NCI-H446 (cell line): Measurements from ENCODE around the gene DHX34.

ENCODE experiments used
- DNase-seq, 2 experiments: peaks; one replicate each; lab custom pipeline; 2025; lab: John Stamatoyannopoulos, UW

DHX34 gene

DNA sequence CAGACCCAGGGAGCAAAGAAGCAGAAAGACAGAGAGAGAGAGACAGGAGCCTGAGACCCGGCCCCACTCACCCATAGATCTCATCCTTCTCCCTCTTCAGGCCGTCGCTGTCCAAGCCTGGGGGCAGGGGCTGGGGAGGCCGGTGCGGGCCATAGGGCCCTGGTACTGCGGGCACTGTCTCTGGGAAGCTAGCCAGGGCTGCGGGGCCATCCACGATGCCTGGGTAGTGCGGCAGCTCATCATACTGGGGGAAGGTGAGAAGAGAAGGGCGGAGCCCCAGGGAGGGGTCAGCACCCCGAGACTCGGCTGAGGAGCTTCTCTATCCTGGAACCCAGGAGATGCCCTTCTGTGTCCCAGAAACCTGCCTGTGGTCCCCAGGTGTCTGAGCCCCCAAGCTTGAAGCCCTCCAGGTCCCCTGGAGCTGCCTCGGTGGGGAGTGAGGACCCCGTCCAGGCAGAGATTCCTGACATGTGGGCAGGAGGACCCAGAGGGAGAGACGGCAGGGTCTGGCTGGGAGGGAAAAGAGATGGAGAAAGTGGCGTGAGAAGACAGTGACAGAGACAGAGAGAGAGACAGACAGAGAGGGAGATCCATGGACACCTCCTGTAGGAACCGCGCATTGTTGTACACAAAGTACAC lies 68.1 kb downstream of the DHX34 start:
- DNase-seq = no peak

DNA sequence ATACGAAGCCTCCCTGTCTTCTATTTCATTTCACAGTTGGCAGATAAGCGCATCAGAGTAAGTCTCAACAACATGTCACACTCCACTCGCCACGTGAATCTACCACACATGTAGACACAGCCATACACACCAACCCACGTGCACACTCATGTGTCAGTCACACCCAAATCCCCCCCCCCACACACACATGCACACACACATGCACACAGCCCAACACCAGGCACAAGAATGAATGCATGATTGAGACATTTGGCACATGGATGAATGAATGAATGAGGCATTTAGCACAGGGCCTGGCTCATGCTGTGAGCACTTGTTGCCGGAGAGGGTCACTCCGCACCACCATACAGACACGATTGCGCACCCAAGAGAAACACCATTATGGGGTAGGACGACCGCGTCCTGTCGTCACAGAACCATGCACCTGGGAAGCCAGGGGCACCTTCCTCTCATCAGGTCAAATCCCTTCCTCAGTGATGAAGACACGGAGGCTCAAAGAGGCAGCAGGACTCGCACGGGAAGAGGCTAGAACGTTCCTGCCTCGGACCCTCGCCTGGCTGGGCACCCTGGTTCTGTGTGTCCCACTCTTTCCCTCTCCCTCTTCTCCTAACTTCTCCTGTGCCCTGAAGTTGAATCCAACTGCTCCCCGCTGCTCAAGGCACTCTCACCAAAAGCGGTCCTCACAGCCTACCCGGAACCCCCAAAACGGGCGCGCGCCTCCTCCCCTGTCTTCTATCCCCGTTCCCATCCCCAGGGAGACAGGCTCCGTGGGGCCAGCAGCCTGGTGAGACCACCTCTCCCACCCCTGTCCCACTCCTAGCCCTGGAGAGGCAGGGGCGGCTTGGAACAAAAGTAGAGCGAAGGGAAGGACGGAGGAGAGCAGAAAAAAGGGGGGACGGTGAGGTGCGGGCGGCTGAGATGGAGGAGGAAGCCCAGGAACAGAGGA lies 68.9 kb downstream of the DHX34 start:
- DNase-seq = no peak

DNA sequence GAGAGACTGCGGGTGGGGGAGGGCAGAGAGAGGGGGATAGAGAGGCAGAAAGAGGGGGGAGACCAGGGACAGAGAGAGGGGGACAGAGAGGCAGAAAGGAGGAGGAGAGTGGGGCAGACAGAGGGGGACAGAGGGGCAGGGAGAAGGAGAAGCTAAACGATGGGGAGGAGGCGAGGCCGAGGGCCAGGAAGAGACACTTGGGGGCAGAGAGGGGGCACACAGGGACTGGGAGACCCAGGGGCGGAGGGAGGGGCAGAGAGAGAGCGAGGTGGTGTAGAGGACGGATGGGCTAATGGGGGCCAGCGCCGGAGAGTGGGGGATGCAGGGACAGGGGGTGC lies 69.5 kb downstream of the DHX34 start:
- DNase-seq = no peak

DNA sequence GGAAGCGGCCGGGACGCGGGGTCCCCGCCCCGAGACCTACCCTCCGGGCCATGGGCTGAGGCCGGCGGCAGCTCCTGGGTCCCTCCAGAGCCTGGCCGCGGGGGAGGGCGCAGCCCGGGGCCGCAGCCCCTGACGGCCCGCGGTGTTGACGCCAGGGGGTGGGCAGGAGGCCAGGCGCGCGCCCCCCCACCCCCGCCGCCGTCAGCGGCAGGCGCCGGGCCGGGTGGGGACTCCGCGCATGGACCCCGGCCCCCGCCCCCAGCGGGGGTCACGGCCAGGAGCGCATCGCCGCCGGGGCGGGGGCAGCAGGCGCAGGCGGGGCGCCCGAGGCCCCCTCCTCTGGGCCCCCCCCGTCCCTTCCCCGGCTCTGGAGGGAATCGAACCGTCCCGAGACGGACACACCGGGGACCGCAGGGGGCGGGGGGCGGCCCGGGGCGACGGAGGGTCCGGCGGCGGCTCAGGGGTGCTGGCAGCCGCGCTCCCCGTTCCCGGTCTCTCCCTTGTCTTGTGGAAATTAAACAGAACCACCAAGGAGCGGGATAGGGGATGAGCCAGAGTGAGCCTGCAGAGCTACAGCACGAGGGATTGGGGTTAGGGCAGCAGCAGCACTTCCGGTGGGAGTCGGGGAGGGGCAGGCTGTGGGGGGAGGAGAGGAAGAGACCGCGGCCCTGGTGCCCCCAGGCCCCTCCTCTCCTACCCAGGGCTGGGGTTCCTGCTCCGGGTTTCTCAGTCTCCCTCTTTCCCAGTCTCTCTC lies 70.1 kb downstream of the DHX34 start, which contains the start of gene MEIS3:
Gene MEIS3, minus strand, starts transcription at position 498 of the 754 bp plus-strand sequence. Its CDS starts 446 bp downstream, at position 52.
- DNase-seq = no peak

DNA sequence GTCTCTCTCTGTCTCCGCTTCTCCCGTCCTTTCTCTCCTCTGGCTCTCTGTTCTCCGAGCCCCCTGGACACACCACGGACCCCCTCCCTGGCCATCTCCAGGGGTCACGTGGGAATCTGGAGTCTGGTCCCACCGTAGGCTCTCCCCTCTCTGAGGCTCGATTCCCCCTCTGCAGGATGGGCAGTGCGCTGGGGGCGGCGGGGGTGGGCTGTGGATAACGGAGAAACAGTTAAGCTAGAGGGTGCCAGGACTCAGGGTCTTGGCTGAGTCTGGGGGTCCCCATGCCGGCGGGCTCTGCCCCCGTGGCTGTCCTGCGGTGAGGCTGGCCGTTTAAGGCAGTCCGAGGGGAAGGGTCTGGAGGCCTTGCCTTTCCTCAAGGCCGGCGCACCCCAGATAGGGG lies 70.7 kb downstream of the DHX34 start:
- DNase-seq = no peak

DNA sequence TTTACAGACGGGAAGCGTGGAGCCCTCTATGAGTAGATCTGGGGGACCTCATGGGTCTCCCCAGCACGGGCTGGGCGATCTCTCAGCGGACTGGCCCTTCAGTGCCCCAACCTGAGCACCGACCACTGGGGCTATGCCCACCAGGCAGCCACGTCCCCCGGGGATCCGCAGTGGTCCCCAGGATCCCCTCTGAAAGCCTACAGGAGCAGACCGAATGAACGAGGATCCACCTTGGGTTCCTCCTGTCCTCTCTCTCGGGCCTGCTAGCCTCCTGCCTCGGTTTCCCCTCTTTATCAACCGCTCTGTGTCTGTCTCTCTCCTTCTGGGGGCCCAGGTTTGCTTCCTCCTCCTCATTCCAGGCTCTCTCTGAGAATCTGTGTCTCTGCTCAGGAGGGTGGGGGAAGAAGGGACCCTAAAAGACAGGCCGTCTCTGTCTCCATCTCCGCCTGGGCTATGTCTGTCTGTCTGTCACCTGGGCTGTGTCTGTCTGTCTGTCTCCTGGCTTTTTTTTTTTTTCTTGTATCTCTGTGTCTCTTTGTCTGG lies 72.2 kb downstream of the DHX34 start:
- DNase-seq = no peak

DNA sequence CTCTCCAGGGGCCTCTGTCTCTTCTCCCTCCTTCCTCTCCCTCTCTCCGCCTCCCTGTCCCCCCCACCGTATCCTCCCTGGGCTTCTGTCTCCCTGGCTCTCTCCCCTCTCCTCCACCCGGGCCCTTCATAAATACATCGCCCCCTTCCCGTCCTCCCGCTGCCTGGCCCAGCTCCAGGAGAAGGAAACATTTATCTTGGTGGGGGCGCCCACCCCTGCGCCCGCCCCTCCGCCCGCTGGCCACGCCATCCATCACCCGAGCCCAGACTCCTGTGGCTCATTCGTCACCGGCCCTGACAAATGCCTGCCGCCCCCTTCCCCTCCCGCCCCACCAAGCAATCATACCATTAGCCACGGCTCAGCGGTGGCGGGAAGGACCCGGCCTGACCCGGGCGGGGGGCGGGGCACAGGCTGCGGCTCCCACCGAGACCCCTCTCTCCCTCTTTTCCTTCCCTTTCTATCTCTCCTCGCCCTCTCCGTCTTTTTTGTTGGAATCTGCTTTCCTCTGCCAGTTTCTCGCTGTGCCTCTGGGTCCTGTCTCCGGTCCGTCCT lies 72.8 kb downstream of the DHX34 start:
- peak in 1 of 2 experiments; percentile 44 for DNase-seq

DNA sequence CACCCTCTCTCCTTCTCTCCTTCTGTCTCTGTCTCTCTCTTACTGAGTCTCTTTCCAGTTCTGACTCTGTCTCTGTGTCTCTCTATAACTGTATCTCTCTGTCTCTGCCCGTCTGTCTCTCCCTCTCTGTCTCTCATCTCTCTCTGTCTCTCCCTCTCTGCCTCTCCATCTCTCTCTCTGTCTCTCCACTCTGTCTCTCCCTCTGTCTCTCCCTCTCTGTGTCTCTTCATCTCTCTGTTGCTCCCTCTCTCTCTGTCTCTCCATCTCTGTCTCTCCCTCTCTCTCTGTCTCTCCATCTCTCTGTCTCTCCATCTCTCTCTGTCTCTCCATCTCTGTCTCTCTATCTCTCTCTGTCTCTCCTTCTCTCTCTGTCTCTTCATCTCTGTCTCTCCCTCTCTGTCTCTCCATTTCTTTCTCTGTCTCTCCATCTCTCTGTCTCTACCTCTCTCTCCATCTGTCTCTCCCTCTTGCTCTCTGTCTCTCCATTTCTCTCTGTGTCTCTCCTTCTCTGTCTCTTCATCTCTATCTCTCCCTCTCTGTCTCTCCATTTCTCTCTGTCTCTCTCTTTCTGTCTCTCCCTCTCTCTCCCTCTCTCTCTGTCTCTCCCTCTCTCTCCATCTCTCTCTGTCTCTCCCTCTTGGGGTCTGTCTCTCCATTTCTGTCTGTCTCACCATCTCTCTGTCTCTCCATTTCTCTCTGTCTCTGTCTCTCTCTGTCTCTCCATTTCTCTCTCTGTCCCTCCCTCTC lies 73.5 kb downstream of the DHX34 start:
- no peak for DNase-seq

DNA sequence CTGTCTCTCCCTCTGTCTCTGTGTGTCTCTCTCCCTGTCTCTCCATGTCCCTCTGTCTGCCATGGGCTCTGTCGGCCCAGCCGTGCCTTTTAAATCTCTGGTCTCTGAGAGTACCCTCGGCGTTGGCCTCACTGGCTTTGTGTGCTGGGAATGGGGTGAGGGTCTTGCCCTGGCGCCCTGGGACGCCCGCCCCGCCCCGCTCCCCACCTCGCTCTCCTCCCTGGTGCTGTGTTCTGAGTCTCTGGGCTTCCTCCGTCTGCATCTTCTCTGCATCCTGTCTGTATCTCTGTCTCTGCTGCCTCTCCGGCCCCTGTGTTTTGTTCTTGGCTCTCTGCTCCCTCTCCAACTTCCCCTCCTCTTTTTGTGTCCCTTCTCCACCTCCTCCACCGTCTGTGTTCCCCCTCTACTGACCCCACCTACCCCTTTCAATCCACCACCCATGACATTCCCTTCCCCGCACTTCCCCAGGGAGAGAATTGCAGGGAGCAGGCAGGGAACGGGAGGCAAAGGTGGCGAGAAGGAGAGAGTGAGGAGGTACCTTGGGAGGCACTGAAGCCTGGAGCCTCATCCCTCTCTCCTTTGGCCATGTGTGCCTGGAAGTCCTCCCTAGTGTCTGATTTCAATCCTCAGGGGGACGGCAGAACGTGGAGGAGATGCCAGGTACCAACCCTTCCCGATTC lies 74.2 kb downstream of the DHX34 start:
- no peak for DNase-seq

DNA sequence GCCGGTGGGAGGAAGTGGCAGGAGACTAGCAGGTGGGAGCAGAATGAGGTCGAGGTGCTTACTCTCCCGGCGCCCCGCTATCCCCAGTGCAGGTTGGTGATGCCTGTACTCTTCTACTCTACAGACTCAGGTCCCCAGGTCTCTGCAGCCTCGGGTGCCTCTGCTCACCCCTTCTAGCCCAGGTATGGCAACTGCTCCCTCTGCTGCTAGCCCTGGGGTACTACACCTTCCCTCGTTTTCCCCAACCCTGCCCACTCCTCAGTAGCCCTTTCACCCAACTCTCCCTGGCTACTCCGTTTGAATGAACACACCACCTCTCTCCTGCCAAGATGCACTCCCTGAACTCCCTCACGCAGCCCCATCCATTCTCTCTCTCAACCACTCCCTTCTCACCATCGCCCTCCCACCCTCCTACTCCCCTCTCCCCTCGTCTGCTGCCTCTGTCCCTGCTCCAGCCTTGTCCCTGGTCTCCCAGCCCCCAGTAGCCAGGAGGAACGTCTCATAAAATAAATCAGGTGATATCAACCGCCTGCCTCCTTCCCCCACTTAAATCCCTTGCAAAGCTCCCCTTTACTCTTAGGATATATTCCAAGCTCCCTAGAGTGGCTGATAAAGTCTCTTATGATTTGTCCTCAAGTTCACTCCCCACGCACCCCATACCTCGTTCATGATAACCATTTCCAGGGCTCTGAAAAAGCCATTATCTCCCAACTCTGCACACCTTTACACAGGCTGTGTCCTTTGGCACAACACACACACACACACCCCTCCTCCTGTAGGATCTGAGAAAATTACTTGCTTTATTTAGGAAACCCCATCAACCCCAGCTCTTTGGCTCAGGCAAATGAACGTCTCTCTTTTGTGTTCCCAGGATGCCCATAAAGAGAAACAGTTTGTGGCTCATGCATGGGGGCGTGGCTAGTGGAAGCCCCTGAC lies 78.4 kb downstream of the DHX34 start:
- DNase-seq = peak; percentile 65 to 82

DNA sequence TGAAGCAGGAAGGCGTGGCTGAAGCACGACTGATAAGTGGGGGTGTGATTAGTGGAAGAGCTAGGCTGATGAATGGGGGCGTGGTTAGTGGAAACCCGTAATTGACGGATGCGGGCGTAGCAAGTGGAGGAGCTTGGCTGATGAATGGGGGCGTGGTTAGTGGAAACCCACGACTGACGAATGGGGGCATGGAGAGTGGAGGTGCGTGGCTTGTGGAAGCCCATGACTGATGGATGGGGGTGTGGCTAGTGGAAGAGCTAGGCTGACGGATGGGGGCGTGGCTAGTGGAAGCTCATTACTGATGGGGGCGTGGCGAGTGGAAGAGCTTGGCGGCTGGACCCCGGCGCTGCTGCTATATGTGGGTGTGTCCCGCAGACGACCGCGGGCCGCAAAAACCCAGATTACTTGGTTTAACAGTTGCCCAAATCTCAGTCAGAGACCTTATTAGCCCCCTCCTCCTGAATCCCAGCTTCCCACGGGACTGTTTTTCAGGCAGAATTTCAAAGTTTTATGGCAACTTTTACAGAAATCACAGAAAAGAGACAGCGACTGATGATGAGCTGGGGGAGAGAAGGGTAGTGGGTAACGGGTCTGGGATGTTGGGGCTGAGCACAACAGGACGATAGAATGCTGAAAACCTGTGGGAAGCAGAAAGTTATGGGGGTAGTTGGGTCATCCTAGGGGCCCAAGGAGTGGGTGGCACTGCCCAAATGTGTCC lies 79.2 kb downstream of the DHX34 start:
- DNase-seq = peak; percentile 99 to 100

DNA sequence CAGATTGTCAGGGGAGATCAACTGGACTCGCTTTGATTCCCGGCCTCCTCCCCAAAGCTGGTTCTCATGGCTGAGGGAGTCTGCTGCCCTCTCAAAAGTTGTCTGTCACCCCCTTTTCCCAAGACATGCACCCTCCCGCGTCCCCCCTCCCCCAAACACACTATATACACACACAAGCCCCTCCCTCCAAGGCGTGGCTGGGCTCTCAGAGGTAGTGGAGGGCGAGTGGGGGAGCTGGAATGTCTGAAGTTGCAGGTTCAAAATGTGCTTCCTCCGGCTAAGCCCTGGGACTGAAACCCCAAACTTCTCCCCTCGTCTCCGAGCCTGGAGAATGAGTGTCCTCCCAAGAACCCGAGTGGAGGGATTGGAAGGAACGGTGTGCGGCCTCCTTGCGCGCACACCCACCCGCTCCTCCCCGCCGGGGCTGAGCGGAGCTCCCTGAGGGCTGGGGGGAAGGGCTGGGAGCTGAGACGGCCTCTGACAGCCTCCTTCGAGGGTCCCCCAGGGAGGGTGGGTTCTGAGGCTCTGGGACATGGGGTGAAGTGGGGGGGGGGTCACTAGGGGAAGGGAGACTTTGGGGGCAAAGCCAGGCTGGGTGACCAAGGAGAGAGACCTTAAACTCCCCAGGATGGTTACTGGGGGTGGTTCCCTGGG lies 80.2 kb downstream of the DHX34 start:
- no peak for DNase-seq

DNA sequence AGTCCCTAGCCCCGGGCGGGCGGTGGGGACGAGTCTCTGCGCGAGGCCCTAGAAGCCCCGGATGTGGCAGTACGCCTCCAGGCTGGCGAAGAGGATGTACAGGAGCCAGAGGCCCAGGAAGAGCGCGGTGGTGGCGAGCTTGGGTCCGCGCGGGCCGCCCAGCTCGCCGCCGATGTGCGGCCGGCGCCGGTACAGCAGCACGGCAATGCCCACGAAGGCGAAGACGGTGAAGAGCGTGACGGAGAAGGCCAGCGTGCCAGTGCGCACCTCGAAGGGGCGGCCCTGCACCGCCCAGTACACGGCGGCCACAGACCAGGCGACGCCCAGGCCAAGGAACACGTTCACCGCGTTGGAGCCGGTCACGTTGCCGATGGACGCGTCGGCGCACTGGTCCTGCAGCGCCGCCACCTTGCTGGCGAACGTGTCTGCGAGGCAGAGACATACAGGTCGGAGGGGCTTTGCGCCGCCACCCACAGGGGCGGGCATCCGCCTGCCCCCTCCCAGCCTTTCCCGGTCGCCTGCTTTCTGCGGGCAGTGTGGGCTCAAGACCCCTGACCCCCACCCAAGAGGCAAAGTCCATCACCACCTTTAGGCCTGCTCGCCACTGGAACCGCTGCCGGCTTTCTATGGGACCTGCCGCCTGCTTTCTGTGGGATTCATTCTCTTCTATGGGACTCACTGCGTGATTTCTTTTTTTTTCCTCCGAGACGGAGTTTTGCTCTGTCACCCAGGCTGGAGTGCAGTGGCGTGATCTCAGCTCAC lies 81.1 kb downstream of the DHX34 start:
- no peak for DNase-seq

DNA sequence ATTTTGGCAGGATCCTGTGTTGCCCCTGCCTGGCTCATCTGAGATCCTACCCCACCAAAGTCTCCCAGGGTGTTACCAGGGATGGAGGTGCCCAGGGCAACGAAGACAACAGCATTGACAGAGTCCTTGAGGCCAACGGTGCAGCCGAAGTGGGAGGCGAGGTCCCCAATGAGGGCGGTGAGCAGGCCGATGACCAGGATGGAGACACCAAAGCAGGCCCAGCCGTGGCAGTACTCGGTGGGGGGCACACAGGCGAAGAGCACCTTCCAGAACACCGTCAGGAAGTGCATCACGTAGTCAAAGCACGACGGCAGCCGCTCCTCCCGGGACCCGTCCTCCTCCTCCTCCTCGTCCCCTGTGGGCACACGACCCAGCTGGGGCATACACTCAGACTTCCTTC lies 83.0 kb downstream of the DHX34 start:
- DNase-seq = no peak
